H1 (cell line): ENCODE data around the gene CAMTA1. TPM values are rescaled to one million over a fixed set of nuclear protein-coding genes. Genes with fewer than 3 reads are reported as not detected.

ENCODE experiments used
- CTCF ChIA-PET: fragments of 300-600 bp; sonication (Branson Sonifier 250); formaldehyde crosslinking; loops from one replicate; lab custom pipeline; 2021; ENCODE audit not compliant: partially characterized antibody; lab: Charles Lee
- POLR2A ChIA-PET: fragments of 300-600 bp; sonication (Branson Sonifier 250); formaldehyde crosslinking; loops from one replicate; lab custom pipeline; 2021; ENCODE audit warnings: inconsistent platforms; ENCODE audit not compliant: partially characterized antibody; lab: Charles Lee
- DNase-seq, 2 experiments: peaks; one replicate each; pipeline versions ENCODE4 v3.0.0 to v3.0.0-alpha.2; 2010 to 2022; ENCODE audit warnings: low spot score in 2 of 2, low read depth in 1 of 2, mixed read lengths in 1 of 2
- FAIRE-seq: peaks from 2 replicates; lab custom pipeline; 2011; peaks lifted over from hg19 to GRCh38; lab: Jason Lieb, UNC
- H2AFZ ChIP-seq: 2 replicates; pipeline ENCODE4 v1.8.1; 2012; ENCODE audit warnings: low read length, inconsistent platforms
- H2AK5ac ChIP-seq: 2 replicates; pipeline ENCODE4 v1.6.1; 2013; ENCODE audit warnings: low read depth, low read length
- H2BK120ac ChIP-seq: replicated peaks from 2 replicates; pipeline ENCODE3; 2013; ENCODE audit warnings: low read depth, low read length, inconsistent platforms
- H2BK12ac ChIP-seq: 2 replicates; pipeline ENCODE4 v1.6.1; 2013; ENCODE audit warnings: low read depth, low read length
- H2BK15ac ChIP-seq: 2 replicates; pipeline ENCODE4 v1.6.1; 2013; ENCODE audit warnings: low read length
- H2BK20ac ChIP-seq: 2 replicates; pipeline ENCODE4 v1.6.1; 2013; ENCODE audit warnings: low read length
- H2BK5ac ChIP-seq: 2 replicates; pipeline ENCODE4 v1.6.1; 2013; ENCODE audit warnings: low read depth, low read length
- H3K14ac ChIP-seq: 2 replicates; pipeline ENCODE4 v1.6.1; 2013; ENCODE audit warnings: inconsistent platforms; ENCODE audit not compliant: insufficient read length
- H3K18ac ChIP-seq: 2 replicates; pipeline ENCODE4 v1.6.1; 2013; ENCODE audit warnings: low read length; ENCODE audit errors: extremely low read depth
- H3K23ac ChIP-seq: 2 replicates; pipeline ENCODE4 v1.6.1; 2013; ENCODE audit warnings: inconsistent platforms; ENCODE audit not compliant: insufficient read length
- H3K23me2 ChIP-seq: 2 replicates; pipeline ENCODE4 v1.6.1; 2013; ENCODE audit warnings: low read depth, low read length
- H3K27ac ChIP-seq: 2 replicates; pipeline ENCODE4 v1.6.1; 2011; ENCODE audit warnings: low read depth, low read length, inconsistent platforms
- H3K27me3 ChIP-seq, 4 experiments: replicated peaks in 1 of 4; 1 replicate in 1 of 4; 2 replicates in 3 of 4; pipeline versions ENCODE4 v1.6.1 to v1.8.1; 2011 to 2013; ENCODE audit warnings: low read length in 3 of 4, mild to moderate bottlenecking in 3 of 4, inconsistent platforms in 2 of 4, mixed read lengths in 2 of 4, moderate library complexity in 1 of 4; ENCODE audit not compliant: control insufficient read depth in 3 of 4, insufficient read depth in 3 of 4; ENCODE audit errors: extremely low read depth in 1 of 4
- H3K36me3 ChIP-seq, 4 experiments: 2 replicates each; pipeline versions ENCODE4 v1.6.1 to v1.8.1; 2011 to 2013; ENCODE audit warnings: mild to moderate bottlenecking in 4 of 4, low read length in 3 of 4, moderate library complexity in 2 of 4, control low read depth in 1 of 4, inconsistent platforms in 1 of 4; ENCODE audit not compliant: insufficient read depth in 4 of 4, control insufficient read depth in 2 of 4
- H3K4ac ChIP-seq: replicated peaks from 2 replicates; pipeline ENCODE3; 2013; ENCODE audit warnings: low read length, low read depth, mixed read lengths, inconsistent platforms; ENCODE audit not compliant: insufficient read length
- H3K4me1 ChIP-seq, 4 experiments: replicated peaks in 1 of 4; 1 replicate in 1 of 4; 2 replicates in 3 of 4; pipeline versions ENCODE4 v1.6.1 to v1.8.1; 2011 to 2013; ENCODE audit warnings: low read length in 3 of 4, inconsistent platforms in 2 of 4, mixed read lengths in 1 of 4; ENCODE audit not compliant: insufficient read depth in 4 of 4, control insufficient read depth in 3 of 4
- H3K4me2 ChIP-seq, 2 experiments: 2 replicates each; pipeline versions ENCODE4 v1.6.1 to v1.8.1; 2011 to 2013; ENCODE audit warnings: low read depth in 2 of 2, low read length in 2 of 2, control low read depth in 1 of 2, inconsistent platforms in 1 of 2, mild to moderate bottlenecking in 1 of 2; ENCODE audit not compliant: insufficient read depth in 1 of 2
- H3K4me3 ChIP-seq, 4 experiments: fragments of 200-600, 300-600 bp in 1 of 4; sonication (generic), shearing (Covaris generic), sonication (Bioruptor Twin) in 1 of 4; 2 replicates each; pipeline versions ENCODE4 v1.5.1 to v1.8.1; 2011 to 2016; ENCODE audit warnings: low read length in 4 of 4, low read depth in 3 of 4, control low read depth in 2 of 4, inconsistent platforms in 2 of 4, mild to moderate bottlenecking in 2 of 4, mixed read lengths in 1 of 4, moderate library complexity in 1 of 4; ENCODE audit not compliant: insufficient read depth in 2 of 4; ENCODE audit errors: extremely low read depth in 1 of 4
- H3K56ac ChIP-seq: replicated peaks from 2 replicates; pipeline ENCODE3; 2013; ENCODE audit warnings: low read depth, mild to moderate bottlenecking, mixed read lengths, low read length, inconsistent platforms; ENCODE audit not compliant: insufficient read length
- H3K79me1 ChIP-seq: 2 replicates; pipeline ENCODE4 v1.6.1; 2013; ENCODE audit warnings: low read depth, low read length, control low read depth
- H3K79me2 ChIP-seq, 2 experiments: 2 replicates each; pipeline versions ENCODE4 v1.6.1 to v1.8.1; 2012 to 2013; ENCODE audit warnings: low read length in 2 of 2, mild to moderate bottlenecking in 2 of 2, inconsistent platforms in 1 of 2; ENCODE audit not compliant: insufficient read depth in 2 of 2, control insufficient read depth in 1 of 2
- H3K9ac ChIP-seq, 4 experiments: replicated peaks in 1 of 4; 1 replicate in 1 of 4; 2 replicates in 3 of 4; pipeline versions ENCODE4 v1.6.1 to v1.8.1; 2011 to 2013; ENCODE audit warnings: low read depth in 3 of 4, low read length in 3 of 4, control low read depth in 2 of 4, mild to moderate bottlenecking in 2 of 4, moderate library complexity in 2 of 4, inconsistent platforms in 1 of 4; ENCODE audit errors: extremely low read depth in 1 of 4
- H3K9me3 ChIP-seq, 2 experiments: 2 replicates each; pipeline versions ENCODE4 v1.6.1 to v1.8.1; 2012 to 2013; ENCODE audit warnings: mild to moderate bottlenecking in 2 of 2, moderate library complexity in 2 of 2, control low read depth in 1 of 2, inconsistent platforms in 1 of 2, low read depth in 1 of 2, low read length in 1 of 2, mixed read lengths in 1 of 2; ENCODE audit not compliant: insufficient read depth in 2 of 2
- H4K20me1 ChIP-seq, 2 experiments: replicated peaks in 1 of 2; 2 replicates each; pipeline versions ENCODE3 to v1.8.1; 2011 to 2013; ENCODE audit warnings: inconsistent platforms in 2 of 2, low read length in 2 of 2, mild to moderate bottlenecking in 1 of 2; ENCODE audit not compliant: insufficient read depth in 2 of 2, control insufficient read depth in 1 of 2
- H4K5ac ChIP-seq: 2 replicates; pipeline ENCODE4 v1.6.1; 2013; ENCODE audit warnings: low read length, low read depth, mixed read lengths, inconsistent platforms; ENCODE audit not compliant: insufficient read length
- H4K8ac ChIP-seq: 2 replicates; pipeline ENCODE4 v1.8.0; 2013; ENCODE audit warnings: mild to moderate bottlenecking, moderate library complexity, low read length, inconsistent platforms; ENCODE audit not compliant: insufficient read depth; ENCODE audit errors: extremely low read depth
- H4K91ac ChIP-seq: replicated peaks from 2 replicates; pipeline ENCODE3; 2013; ENCODE audit warnings: low read length, mixed read lengths, inconsistent platforms; ENCODE audit not compliant: insufficient read length
- CHD1 ChIP-seq: IDR thresholded peaks from 2 replicates; pipeline ENCODE4 v1.6.1; 2012; ENCODE audit warnings: low read depth, low read length, improper control_type of control experiment
- CREB1 ChIP-seq: IDR thresholded peaks from 2 replicates; pipeline ENCODE4 v1.6.1; 2012; ENCODE audit warnings: inconsistent platforms
- CTCF ChIP-seq, 3 experiments: IDR thresholded peaks; 1 replicate in 2 of 3; 2 replicates in 1 of 3; pipeline versions ENCODE4 v1.5.1 to v1.6.1; 2011; ENCODE audit warnings: low read length in 3 of 3, mild to moderate bottlenecking in 3 of 3, inconsistent platforms in 2 of 3, low read depth in 1 of 3, moderate library complexity in 1 of 3; ENCODE audit not compliant: insufficient read depth in 1 of 3; ENCODE audit errors: control extremely low read depth in 1 of 3
- EGR1 ChIP-seq: IDR thresholded peaks from 2 replicates; pipeline ENCODE4 v1.6.1; 2011; ENCODE audit warnings: low read depth, low read length, borderline replicate concordance
- EZH2 ChIP-seq: fragments of 200-600 bp; sonication (generic); IDR thresholded peaks from 2 replicates; pipeline ENCODE4 v1.7.1; 2012; ENCODE audit warnings: low read depth, mild to moderate bottlenecking, moderate library complexity, low read length, inconsistent platforms; ENCODE audit not compliant: severe bottlenecking
- GTF2F1 ChIP-seq: IDR thresholded peaks from 2 replicates; pipeline ENCODE4 v1.6.1; 2012; ENCODE audit warnings: low read depth, low read length, improper control_type of control experiment, borderline replicate concordance
- HDAC2 ChIP-seq, 2 experiments: fragments of 300-600 bp in 1 of 2; sonication (generic) in 1 of 2; IDR thresholded peaks; 2 replicates each; pipeline ENCODE4 v1.6.1; 2011 to 2012; ENCODE audit warnings: low read depth in 2 of 2, low read length in 2 of 2, mild to moderate bottlenecking in 2 of 2, moderate library complexity in 2 of 2, borderline replicate concordance in 1 of 2, inconsistent platforms in 1 of 2
- JUND ChIP-seq: IDR thresholded peaks from 2 replicates; pipeline ENCODE4 v1.6.1; 2011; ENCODE audit warnings: mild to moderate bottlenecking, improper control_type of control experiment, low read length
- TBP ChIP-seq: IDR thresholded peaks from 2 replicates; pipeline ENCODE4 v1.6.1; 2011; ENCODE audit warnings: low read depth, low read length, improper control_type of control experiment
- TEAD4 ChIP-seq: IDR thresholded peaks from 2 replicates; pipeline ENCODE4 v1.6.1; 2012; ENCODE audit warnings: low read depth, low read length, inconsistent platforms, mixed read lengths
- YY1 ChIP-seq: IDR thresholded peaks from 2 replicates; pipeline ENCODE4 v1.6.1; 2011; ENCODE audit warnings: low read depth, mild to moderate bottlenecking, low read length
- ZNF274 ChIP-seq: IDR thresholded peaks from 2 replicates; pipeline ENCODE4 v1.7.0; 2012; ENCODE audit warnings: low read length, borderline replicate concordance; ENCODE audit errors: extremely low read depth
- WGBS, 2 experiments: shearing (Covaris generic) in 1 of 2; methylation state at CpG; one replicate each; pipeline versions ENCODE4 v1.1.6 to v1.1.7; 2013 to 2015; ENCODE audit warnings: low lambda C conversion rate in 2 of 2, mixed read lengths in 2 of 2, inconsistent platforms in 1 of 2, low coverage in 1 of 2, missing lambda C conversion rate in 1 of 2; ENCODE audit not compliant: insufficient replicate concordance in 2 of 2, insufficient coverage in 1 of 2, insufficient read length in 1 of 2; ENCODE audit errors: extremely low coverage in 1 of 2, missing lambda C conversion rate in 1 of 2; 5-methylcytosine and 5-hydroxymethylcytosine counted together
- polyA plus RNA-seq, 7 experiments: library from polyadenylated mRNA; depleted of rRNA in 3 of 7; stranded (reverse) in 5 of 7; unstranded in 2 of 7; fragments of >200 nt in 5 of 7; fragments of 200-250 nt in 2 of 7; gene quantifications; 1 replicate in 5 of 7; 2 replicates in 1 of 7; 4 replicates in 1 of 7; pipeline versions ENCODE4 v1.2.1 to v1.2.3, GENCODE V29; 2011 to 2013; ENCODE audit warnings: missing spikeins in 2 of 7, mixed read lengths in 2 of 7
- total RNA-seq: library from RNA; stranded (reverse); fragmentation: NEBNext Ultra II Directional; extraction: Animal tissue kit (Norgen Biotek cat#: 25700); gene quantifications from 2 replicates; pipeline ENCODE4 v1.2.1, GENCODE V29; 2021

Gene CAMTA1
- total and polyA plus RNA-seq, 2 of the 8 experiments (the other 6 are each of a cell fraction or from before 2014, with no cell fraction given), result 65.0 to 119 TPM

DNA sequence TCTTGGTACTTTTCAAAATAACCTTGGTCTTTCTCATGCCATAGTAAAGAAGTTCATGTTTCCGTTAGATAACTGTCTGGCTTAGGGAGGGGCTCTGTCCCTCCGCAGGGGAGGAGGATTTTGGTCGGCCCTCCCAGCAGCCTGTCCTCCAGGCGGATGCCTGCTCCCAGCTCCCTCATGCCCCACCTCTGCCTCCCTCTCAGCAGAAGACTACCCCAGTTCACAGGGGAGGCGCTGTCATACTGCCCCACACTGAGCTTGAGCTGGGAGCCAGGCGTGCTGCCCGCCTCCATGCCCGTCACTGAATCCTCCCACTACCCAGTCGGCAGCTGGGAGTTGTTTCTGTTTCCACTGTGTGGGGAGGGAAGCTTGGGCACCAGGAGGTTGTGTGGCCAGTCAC is 127.3 kb downstream of the CAMTA1 start:
- DNase-seq (no peak), FAIRE-seq (no peak)
- Histone ChIP-seq H3K27ac (no peak overlapping the region), H3K23ac (no peak overlapping the region), H3K79me1 (no peaks in the 10 kb centered on the region), H3K9ac (no peak overlapping the region), H2BK120ac (no peak overlapping the region), H3K4ac (no peak overlapping the region), H3K23me2 (no peaks in the 10 kb centered on the region), H3K4me1 (peaks cover 3 to 17% (median 10%) of the 10 kb centered on the region in 4 experiments; a peak in 6 of 7 replicates), H2BK5ac (no peak overlapping the region), H3K4me2 (no peak overlapping the region), H3K56ac (no peak overlapping the region), H2BK15ac (no peak overlapping the region), H3K18ac (no peak overlapping the region), H2AK5ac (no peak overlapping the region), H4K91ac (no peak overlapping the region), H3K4me3 (no peak overlapping the region), H2AFZ (no peak overlapping the region), H4K20me1 (no peaks in the 10 kb centered on the region), H2BK12ac (no peak overlapping the region), H3K79me2 (no peaks in the 10 kb centered on the region), H3K27me3 (no peaks in the 10 kb centered on the region; a peak in 1 of 7 replicates), H3K9me3 (no peaks in the 10 kb centered on the region), H4K5ac (no peak overlapping the region), H2BK20ac (no peak overlapping the region), H3K14ac (no peak overlapping the region), H4K8ac (no peak overlapping the region; the same call in 1 of the 2 replicates), H3K36me3 (no peaks in the 10 kb centered on the region; a peak in 1 of 8 replicates)
- ChIA-PET CTCF (interaction anchor here (0.5 to 2.7 kb wide), 4 partner anchors 46 to 281 kb away, joined by 3 to 8 read pairs (median 3); no protein-coding TSS in a partner anchor), POLR2A (interaction anchor here (0.5 to 2.0 kb wide), 2 partner anchors 10 to 15 kb away, joined by 3 to 5 read pairs; no protein-coding TSS in a partner anchor)
- 79% methylated on average over 7 of the region's 9 CpGs; no CpG with 5 or more reads in 1 of the 2 experiments for WGBS, 2 experiments
- TF ChIP-seq ZNF274, result no peak
- TF ChIP-seq CTCF (IDR thresholded peaks at IDR 0.05; ENCODE audit: control extremely low read depth in 1 of 3, insufficient read depth in 1 of 3, low read depth in 1 of 3, low read length in 3 of 3), result no peak
- TF ChIP-seq JUND, result no peak
- TF ChIP-seq EZH2, result no peak
- no peak for TF ChIP-seq TEAD4
- TF ChIP-seq EGR1, result no peak
- TF ChIP-seq TBP, result no peak
- no peak for TF ChIP-seq CREB1
- no peak for TF ChIP-seq GTF2F1
- no peak for TF ChIP-seq HDAC2 (IDR thresholded peaks at IDR 0.05; ENCODE audit: borderline replicate concordance in 1 of 2, low read depth in 2 of 2, low read length in 2 of 2)
- TF ChIP-seq CHD1, result no peak
- no peak for TF ChIP-seq YY1
